A549 (cell line): ENCODE results near the gene CHPF. TPM values are rescaled to one million over a fixed set of nuclear protein-coding genes. Genes with fewer than 3 reads are reported as not detected.
A peak's percentile ranks its signal among the peaks of the same experiment; 100 is the strongest.

ENCODE experiments used
- ATAC-seq, 2 experiments: fragments of 200-7000 bp in 1 of 2; fragments of >200 bp in 1 of 2; cut with Nextera tagmentation in 1 of 2; cut with Tn5 transposase in 1 of 2; 3 replicates each; pipeline versions ENCODE4 v1.8.0 to v1.9.1; 2018 to 2020; ENCODE audit warnings: mild to moderate bottlenecking in 1 of 2, moderate library complexity in 1 of 2
- CTCF ChIA-PET: fragments of 300-600 bp; sonication (Branson Sonifier 250); formaldehyde crosslinking; extraction: SDS; loops from one replicate; lab custom pipeline; 2021; ENCODE audit warnings: antibody characterized with exemption, inconsistent platforms; lab: Yijun Ruan, JAX
- POLR2A ChIA-PET: fragments of 350-600 bp; formaldehyde crosslinking; extraction: SDS; loops from one replicate; lab custom pipeline; 2021; ENCODE audit warnings: antibody characterized with exemption, inconsistent platforms; lab: Yijun Ruan, JAX
- DNase-seq, 2 experiments: peaks; one replicate each; pipeline versions ENCODE4 v3.0.0 to v3.0.0-alpha.2; 2011 to 2016; ENCODE audit warnings: low read depth in 1 of 2, low spot score in 1 of 2
- FAIRE-seq: peaks from 2 replicates; lab custom pipeline; 2011; peaks lifted over from hg19 to GRCh38; lab: Jason Lieb, UNC
- H3K27ac ChIP-seq, 2 experiments: fragments of >200 bp; sonication (Bioruptor Twin); formaldehyde crosslinking; 3 replicates each; pipeline ENCODE4 v1.5.1; 2016 to 2017
- H3K4me1 ChIP-seq: fragments of >200 bp; sonication (Bioruptor Twin); formaldehyde crosslinking; 3 replicates; pipeline ENCODE4 v1.6.1; 2016
- H3K4me2 ChIP-seq: fragments of >200 bp; sonication (Bioruptor Twin); formaldehyde crosslinking; 3 replicates; pipeline ENCODE4 v1.6.1; 2016
- H3K4me3 ChIP-seq: fragments of >200 bp; sonication (Bioruptor Twin); formaldehyde crosslinking; 3 replicates; pipeline ENCODE4 v1.5.1; 2016
- H3K9me3 ChIP-seq: fragments of >200 bp; sonication (Bioruptor Twin); formaldehyde crosslinking; 3 replicates; pipeline ENCODE4 v1.6.1; 2016
- ESRRA ChIP-seq: fragments of 150-350 bp; IDR thresholded peaks from 2 replicates; pipeline ENCODE4 v1.6.1; 2014; ENCODE audit warnings: mild to moderate bottlenecking, low read length, borderline replicate concordance
- FOXS1 ChIP-seq: fragments of 250-450 bp; sonication (Bioruptor Pico); IDR thresholded peaks from 2 replicates; pipeline ENCODE4 v1.5.0; 2020; ENCODE audit warnings: mild to moderate bottlenecking, moderate library complexity
- HOXA7 ChIP-seq: fragments of 250-450 bp; sonication (Bioruptor Pico); IDR thresholded peaks from 2 replicates; pipeline ENCODE4 v1.5.0; 2020; ENCODE audit warnings: mild to moderate bottlenecking, moderate library complexity
- HOXB13 ChIP-seq: fragments of 250-450 bp; sonication (Bioruptor Pico); IDR thresholded peaks from 2 replicates; pipeline ENCODE4 v1.5.0; 2020; ENCODE audit warnings: low read depth, mild to moderate bottlenecking, moderate library complexity
- HOXB5 ChIP-seq: fragments of 250-450 bp; sonication (Bioruptor Pico); IDR thresholded peaks from 2 replicates; pipeline ENCODE4 v1.5.0; 2020; ENCODE audit warnings: mild to moderate bottlenecking, moderate library complexity
- KDM5A ChIP-seq: fragments of 200-600 bp; sonication (generic); IDR thresholded peaks from 2 replicates; pipeline ENCODE4 v1.6.1; 2016; ENCODE audit warnings: antibody characterized with exemption, mild to moderate bottlenecking
- NR3C1 ChIP-seq: fragments of >200 bp; sonication (Bioruptor Twin); formaldehyde crosslinking; IDR thresholded peaks from 3 replicates; pipeline ENCODE4 v1.6.1; 2017
- PHF8 ChIP-seq: fragments of 200-600 bp; sonication (generic); IDR thresholded peaks from 2 replicates; pipeline ENCODE4 v1.6.1; 2016; ENCODE audit warnings: low read depth, mild to moderate bottlenecking, antibody characterized with exemption, moderate library complexity, borderline replicate concordance
- POLR2A ChIP-seq: IDR thresholded peaks from 2 replicates; pipeline ENCODE4 v1.6.1; 2012; ENCODE audit warnings: mild to moderate bottlenecking, low read length
- RARB ChIP-seq: fragments of 250-450 bp; sonication (Bioruptor Pico); IDR thresholded peaks from 2 replicates; pipeline ENCODE4 v1.8.0; 2021; ENCODE audit warnings: mild to moderate bottlenecking, moderate library complexity
- RNF2 ChIP-seq: fragments of 200-600 bp; sonication (generic); IDR thresholded peaks from 2 replicates; pipeline ENCODE4 v1.6.1; 2016; ENCODE audit warnings: low read depth, mild to moderate bottlenecking, antibody characterized with exemption, moderate library complexity, borderline replicate concordance
- SMC3 ChIP-seq: fragments of >200 bp; sonication (Bioruptor Twin); formaldehyde crosslinking; IDR thresholded peaks from 3 replicates; pipeline ENCODE4 v1.6.1; 2018; ENCODE audit warnings: inconsistent platforms
- SREBF2 ChIP-seq: fragments of 450-650 bp; IDR thresholded peaks from 2 replicates; pipeline ENCODE4 v1.6.1; 2014; ENCODE audit warnings: mild to moderate bottlenecking, moderate library complexity
- TP53 ChIP-seq: fragments of 250-450 bp; sonication (Bioruptor Pico); IDR thresholded peaks from 2 replicates; pipeline ENCODE4 v1.5.0; 2021; ENCODE audit warnings: mild to moderate bottlenecking, moderate library complexity
- ZFP36 ChIP-seq: fragments of 450-650 bp; IDR thresholded peaks from 2 replicates; pipeline ENCODE4 v1.6.1; 2014; ENCODE audit warnings: borderline replicate concordance; ENCODE audit not compliant: partially characterized antibody
- WGBS: methylation state at CpG from one replicate; pipeline ENCODE4 v1.1.6; 2017; ENCODE audit errors: missing lambda C conversion rate; 5-methylcytosine and 5-hydroxymethylcytosine counted together
- polyA plus RNA-seq, 4 experiments: library from polyadenylated mRNA; depleted of rRNA in 3 of 4; stranded (reverse); fragments of >200 nt; fragmentation: RNase III in 1 of 4; extraction: RNeasy Plus Mini Kit Qiagen cat#74134 plus additional on column Dnase treatment in 1 of 4; gene quantifications; 2 replicates in 3 of 4; 3 replicates in 1 of 4; pipeline ENCODE4 v1.2.3, GENCODE V29; 2011 to 2017
- TF ChIP-seq, protein P1 (sequence below): IDR thresholded peaks from 2 replicates; pipeline ENCODE4 v1.6.1; 2012; ENCODE audit warnings: low read depth, borderline replicate concordance
- TF ChIP-seq, protein P2 (sequence below): IDR thresholded peaks from 2 replicates; pipeline ENCODE4 v1.6.1; 2012
- TF ChIP-seq, protein P3 (sequence below): fragments of >200 bp; sonication (Bioruptor Twin); formaldehyde crosslinking; IDR thresholded peaks from 3 replicates; pipeline ENCODE4 v1.5.1; 2016
- TF ChIP-seq, protein P4 (sequence below): fragments of 200-600 bp; sonication (generic); IDR thresholded peaks from 2 replicates; pipeline ENCODE4 v1.6.1; 2016; ENCODE audit warnings: antibody characterized with exemption, mild to moderate bottlenecking, moderate library complexity
- TF ChIP-seq, protein P5 (sequence below): fragments of 150-350 bp; IDR thresholded peaks from 2 replicates; pipeline ENCODE4 v1.6.1; 2014; ENCODE audit warnings: low read depth, mild to moderate bottlenecking, low read length

Gene CHPF
- polyA plus RNA-seq, 2 of the 4 experiments (the other 2 are of a cell fraction) = 9.0 to 14.8 TPM

DNA sequence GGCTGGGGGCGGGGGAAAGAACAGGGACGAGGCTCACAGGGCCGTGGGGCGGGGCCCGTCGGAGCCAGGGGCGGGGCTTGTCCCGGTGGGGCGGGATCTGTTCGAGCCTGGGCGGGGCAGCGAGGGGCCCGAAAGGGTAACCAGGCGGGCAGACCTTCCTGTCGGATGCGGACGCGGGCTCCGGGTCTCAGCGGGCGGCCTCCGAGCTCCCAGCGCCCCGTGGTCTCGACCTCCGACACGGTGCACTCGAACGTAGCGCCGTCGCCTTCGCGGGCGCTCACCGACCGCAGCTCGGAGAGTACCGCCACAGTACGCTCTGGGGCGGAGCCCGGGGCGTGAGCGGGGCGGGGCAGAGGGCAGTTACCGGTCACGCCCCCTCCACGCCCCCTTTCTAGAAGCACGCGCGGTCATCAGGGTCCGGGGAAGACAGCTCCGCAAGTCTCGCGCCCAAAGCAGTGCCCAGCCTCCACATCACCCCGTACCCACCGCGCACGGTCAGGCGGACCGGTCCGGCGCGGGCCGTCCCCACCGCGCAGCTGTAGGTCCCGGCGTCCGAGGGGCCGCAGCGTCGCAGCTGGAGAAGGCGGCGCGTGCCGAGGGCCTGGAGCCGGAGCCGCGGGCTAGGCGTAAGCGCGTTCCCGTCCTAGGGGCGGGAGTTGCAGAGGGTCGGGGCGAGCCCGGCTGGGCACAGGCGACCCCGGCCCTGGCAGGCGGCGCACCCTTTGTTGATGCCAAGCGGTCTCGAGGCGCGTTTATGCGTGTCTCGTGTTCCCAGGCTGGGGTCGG lies 9.0 kb upstream of the CHPF start:
- H3K4me3 ChIP-seq = peak overlapping the region; percentile 76
- no peak for FAIRE-seq
- H3K4me1 ChIP-seq = peaks cover 16% of the 10 kb centered on the region
- H3K27ac ChIP-seq = peak overlapping the region; percentile 70 to 81
- TF ChIP-seq, protein P1, sequence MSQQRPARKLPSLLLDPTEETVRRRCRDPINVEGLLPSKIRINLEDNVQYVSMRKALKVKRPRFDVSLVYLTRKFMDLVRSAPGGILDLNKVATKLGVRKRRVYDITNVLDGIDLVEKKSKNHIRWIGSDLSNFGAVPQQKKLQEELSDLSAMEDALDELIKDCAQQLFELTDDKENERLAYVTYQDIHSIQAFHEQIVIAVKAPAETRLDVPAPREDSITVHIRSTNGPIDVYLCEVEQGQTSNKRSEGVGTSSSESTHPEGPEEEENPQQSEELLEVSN = peak; percentile 79; the same call in 1 of the 2 replicates
- TF ChIP-seq HOXB13 (peak; percentile 27; the same call in 1 of the 2 replicates), POLR2A (peak; percentile 31), KDM5A (no peak), RNF2 (0 out of 2 replicates have a peak, but pooled peaks have one; percentile 22)
- TF ChIP-seq, protein P2, sequence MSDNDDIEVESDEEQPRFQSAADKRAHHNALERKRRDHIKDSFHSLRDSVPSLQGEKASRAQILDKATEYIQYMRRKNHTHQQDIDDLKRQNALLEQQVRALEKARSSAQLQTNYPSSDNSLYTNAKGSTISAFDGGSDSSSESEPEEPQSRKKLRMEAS = peak; percentile 79
- TF ChIP-seq, protein P3, sequence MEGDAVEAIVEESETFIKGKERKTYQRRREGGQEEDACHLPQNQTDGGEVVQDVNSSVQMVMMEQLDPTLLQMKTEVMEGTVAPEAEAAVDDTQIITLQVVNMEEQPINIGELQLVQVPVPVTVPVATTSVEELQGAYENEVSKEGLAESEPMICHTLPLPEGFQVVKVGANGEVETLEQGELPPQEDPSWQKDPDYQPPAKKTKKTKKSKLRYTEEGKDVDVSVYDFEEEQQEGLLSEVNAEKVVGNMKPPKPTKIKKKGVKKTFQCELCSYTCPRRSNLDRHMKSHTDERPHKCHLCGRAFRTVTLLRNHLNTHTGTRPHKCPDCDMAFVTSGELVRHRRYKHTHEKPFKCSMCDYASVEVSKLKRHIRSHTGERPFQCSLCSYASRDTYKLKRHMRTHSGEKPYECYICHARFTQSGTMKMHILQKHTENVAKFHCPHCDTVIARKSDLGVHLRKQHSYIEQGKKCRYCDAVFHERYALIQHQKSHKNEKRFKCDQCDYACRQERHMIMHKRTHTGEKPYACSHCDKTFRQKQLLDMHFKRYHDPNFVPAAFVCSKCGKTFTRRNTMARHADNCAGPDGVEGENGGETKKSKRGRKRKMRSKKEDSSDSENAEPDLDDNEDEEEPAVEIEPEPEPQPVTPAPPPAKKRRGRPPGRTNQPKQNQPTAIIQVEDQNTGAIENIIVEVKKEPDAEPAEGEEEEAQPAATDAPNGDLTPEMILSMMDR = no peak
- peak overlapping the region; percentile 100 for H3K4me2 ChIP-seq
- peak; percentile 75 to 80 for DNase-seq
- no peaks in the 10 kb centered on the region for H3K9me3 ChIP-seq
- ATAC-seq = peak; percentile 76 to 90
- POLR2A ChIA-PET = interaction anchor here (1.1 to 1.2 kb wide), 3 partner anchors 8 to 45 kb away, joined by 3 read pairs; partner anchors contain the start of genes CHPF, OBSL1, STK11IP and TMEM198
- CTCF ChIA-PET = interaction anchor here (1.5 to 5.8 kb wide), 6 partner anchors 8 to 89 kb away, joined by 3 to 51 read pairs (median 12); partner anchors contain the start of genes CHPF and TMEM198
- 26% methylated on average over 21 of the region's 99 CpGs for WGBS

DNA sequence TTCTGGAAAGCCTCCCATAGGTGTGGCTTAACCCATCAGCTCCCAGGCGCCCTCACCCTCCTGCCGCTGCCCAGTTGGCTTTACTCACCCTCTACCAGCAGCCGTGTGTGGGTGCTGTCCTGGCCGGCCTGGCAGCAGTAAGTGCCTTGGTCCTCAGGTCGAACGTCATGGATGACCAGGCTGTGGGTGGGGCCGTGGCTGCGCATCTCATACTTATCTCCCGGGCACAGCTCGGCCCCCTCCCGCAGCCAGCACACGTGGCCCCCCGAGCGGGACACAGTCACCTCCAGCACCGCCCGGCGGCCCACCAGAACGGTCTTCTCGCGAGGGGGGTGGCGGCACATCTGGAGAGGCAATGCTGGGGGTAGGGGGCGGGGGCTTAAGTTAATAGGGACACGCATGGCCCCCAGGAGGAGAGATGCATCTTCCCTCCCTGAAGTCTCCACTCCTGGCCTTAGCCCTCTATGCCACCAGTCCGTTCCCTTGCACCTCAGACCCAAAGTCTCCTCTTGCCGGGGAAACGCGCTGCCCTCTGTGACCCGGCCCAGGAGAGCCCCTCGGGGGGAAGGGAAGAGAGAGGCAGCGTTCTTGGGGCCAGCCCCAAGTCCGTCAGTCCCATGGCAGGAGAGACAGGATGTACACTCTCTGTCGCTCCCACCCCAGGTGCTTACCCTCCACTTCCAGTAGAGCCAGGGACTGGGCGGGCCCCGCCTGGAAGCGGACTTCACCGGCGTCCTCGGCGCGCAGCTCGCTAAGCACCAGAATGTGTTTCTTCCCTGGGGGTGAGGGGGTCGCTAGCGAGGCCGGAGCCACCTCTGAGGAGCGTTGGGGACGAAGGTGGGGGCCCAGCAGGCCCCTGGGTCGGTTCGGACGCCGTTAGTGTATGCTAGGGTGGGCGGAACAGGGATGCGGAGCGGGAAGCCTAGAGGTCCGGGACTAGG lies 8.1 kb upstream of the CHPF start:
- peak; percentile 61 to 69 for ATAC-seq
- POLR2A ChIA-PET = interaction anchor here (1.1 to 1.2 kb wide), 3 partner anchors 8 to 46 kb away, joined by 3 read pairs; partner anchors contain the start of genes CHPF, OBSL1, STK11IP and TMEM198
- Histone ChIP-seq H3K9me3 (no peaks in the 10 kb centered on the region), H3K4me1 (peaks cover 16% of the 10 kb centered on the region), H3K27ac (peak overlapping the region; percentile 70 to 81; a peak in 4 of 6 replicates), H3K4me2 (peak overlapping the region; percentile 100), H3K4me3 (peak overlapping the region; percentile 76)
- TF ChIP-seq RNF2 (0 out of 2 replicates have a peak, but pooled peaks have one; percentile 24), HOXB5 (CRISPR knock-in tag) (no peak)
- FAIRE-seq = no peak
- CTCF ChIA-PET = interaction anchor here (1.0 to 5.8 kb wide), 9 partner anchors 8 to 90 kb away, joined by 3 to 51 read pairs (median 7); partner anchors contain the start of genes CHPF and TMEM198
- DNase-seq = peak in 1 of 2 experiments; percentile 52
- 6% methylated on average over 25 of the region's 54 CpGs for WGBS

DNA sequence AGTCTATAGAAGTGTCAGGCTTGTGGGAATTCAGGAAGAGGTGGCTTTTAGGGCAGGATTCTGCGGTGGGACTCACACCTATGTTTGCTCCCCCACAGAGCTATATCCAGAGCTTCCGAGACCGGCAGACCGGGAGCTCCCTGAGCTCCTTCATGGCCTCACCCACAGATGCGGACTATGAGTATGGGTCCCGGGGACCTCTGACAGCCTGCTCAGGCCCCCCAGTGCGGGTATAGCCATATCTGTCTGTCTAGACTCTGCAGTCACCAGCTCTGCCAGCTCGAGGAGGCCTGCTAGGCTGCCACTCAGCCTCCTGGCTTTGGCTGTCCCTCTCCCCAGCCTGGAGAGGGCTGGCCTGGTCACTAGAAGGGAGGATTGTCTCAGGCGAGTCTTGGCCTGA lies 6.0 kb upstream of the CHPF start:
- no peak overlapping the region for H3K4me3 ChIP-seq
- no peak overlapping the region for H3K4me2 ChIP-seq
- ChIA-PET POLR2A (no interaction called here), CTCF (interaction anchor here (0.6 to 5.8 kb wide), 5 partner anchors 9 to 147 kb away, joined by 3 to 51 read pairs (median 4); no protein-coding TSS in a partner anchor)
- H3K27ac ChIP-seq = no peak overlapping the region
- 62% methylated on average over 5 of the region's 9 CpGs for WGBS
- no peak for FAIRE-seq
- no peaks in the 10 kb centered on the region for H3K9me3 ChIP-seq
- ATAC-seq = no peak
- H3K4me1 ChIP-seq = peaks cover 16% of the 10 kb centered on the region
- no peak for DNase-seq
- TF ChIP-seq PHF8 = no peak
- no peak for TF ChIP-seq TP53 (CRISPR knock-in tag)
- TF ChIP-seq FOXS1 (CRISPR knock-in tag) = no peak
- TF ChIP-seq POLR2A = no peak
- no peak for TF ChIP-seq SREBF2
- TF ChIP-seq SMC3 = no peak
- TF ChIP-seq ZFP36 = no peak
- no peak for TF ChIP-seq RARB
- TF ChIP-seq HOXA7 (CRISPR knock-in tag) = no peak
- no peak for TF ChIP-seq ESRRA
- TF ChIP-seq, protein P4, sequence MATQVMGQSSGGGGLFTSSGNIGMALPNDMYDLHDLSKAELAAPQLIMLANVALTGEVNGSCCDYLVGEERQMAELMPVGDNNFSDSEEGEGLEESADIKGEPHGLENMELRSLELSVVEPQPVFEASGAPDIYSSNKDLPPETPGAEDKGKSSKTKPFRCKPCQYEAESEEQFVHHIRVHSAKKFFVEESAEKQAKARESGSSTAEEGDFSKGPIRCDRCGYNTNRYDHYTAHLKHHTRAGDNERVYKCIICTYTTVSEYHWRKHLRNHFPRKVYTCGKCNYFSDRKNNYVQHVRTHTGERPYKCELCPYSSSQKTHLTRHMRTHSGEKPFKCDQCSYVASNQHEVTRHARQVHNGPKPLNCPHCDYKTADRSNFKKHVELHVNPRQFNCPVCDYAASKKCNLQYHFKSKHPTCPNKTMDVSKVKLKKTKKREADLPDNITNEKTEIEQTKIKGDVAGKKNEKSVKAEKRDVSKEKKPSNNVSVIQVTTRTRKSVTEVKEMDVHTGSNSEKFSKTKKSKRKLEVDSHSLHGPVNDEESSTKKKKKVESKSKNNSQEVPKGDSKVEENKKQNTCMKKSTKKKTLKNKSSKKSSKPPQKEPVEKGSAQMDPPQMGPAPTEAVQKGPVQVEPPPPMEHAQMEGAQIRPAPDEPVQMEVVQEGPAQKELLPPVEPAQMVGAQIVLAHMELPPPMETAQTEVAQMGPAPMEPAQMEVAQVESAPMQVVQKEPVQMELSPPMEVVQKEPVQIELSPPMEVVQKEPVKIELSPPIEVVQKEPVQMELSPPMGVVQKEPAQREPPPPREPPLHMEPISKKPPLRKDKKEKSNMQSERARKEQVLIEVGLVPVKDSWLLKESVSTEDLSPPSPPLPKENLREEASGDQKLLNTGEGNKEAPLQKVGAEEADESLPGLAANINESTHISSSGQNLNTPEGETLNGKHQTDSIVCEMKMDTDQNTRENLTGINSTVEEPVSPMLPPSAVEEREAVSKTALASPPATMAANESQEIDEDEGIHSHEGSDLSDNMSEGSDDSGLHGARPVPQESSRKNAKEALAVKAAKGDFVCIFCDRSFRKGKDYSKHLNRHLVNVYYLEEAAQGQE = no peak
- TF ChIP-seq, protein P5, sequence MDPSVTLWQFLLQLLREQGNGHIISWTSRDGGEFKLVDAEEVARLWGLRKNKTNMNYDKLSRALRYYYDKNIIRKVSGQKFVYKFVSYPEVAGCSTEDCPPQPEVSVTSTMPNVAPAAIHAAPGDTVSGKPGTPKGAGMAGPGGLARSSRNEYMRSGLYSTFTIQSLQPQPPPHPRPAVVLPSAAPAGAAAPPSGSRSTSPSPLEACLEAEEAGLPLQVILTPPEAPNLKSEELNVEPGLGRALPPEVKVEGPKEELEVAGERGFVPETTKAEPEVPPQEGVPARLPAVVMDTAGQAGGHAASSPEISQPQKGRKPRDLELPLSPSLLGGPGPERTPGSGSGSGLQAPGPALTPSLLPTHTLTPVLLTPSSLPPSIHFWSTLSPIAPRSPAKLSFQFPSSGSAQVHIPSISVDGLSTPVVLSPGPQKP = no peak
- no peak for TF ChIP-seq NR3C1
